Nephron progenitor cell (in vitro differentiated cells): ENCODE results near the gene NT5DC3.

ENCODE experiments used
- DNase-seq: peaks from one replicate; pipeline ENCODE4 v3.0.0; 2021
- H3K27ac Mint-ChIP-seq: 2 replicates; pipeline ENCODE4 v1.8.0; 2021; ENCODE audit warnings: mild to moderate bottlenecking, moderate library complexity, mixed read lengths
- H3K27me3 Mint-ChIP-seq: 2 replicates; pipeline ENCODE4 v1.8.0; 2021; ENCODE audit warnings: mild to moderate bottlenecking, low read depth, mixed read lengths; ENCODE audit not compliant: poor library complexity
- H3K36me3 Mint-ChIP-seq: 2 replicates; pipeline ENCODE4 v1.8.0; 2021; ENCODE audit warnings: low read depth, mixed read lengths
- H3K4me1 Mint-ChIP-seq: 2 replicates; pipeline ENCODE4 v1.8.0; 2021; ENCODE audit warnings: mixed read lengths
- H3K4me3 Mint-ChIP-seq: 2 replicates; pipeline ENCODE4 v1.8.0; 2021; ENCODE audit warnings: mild to moderate bottlenecking, moderate library complexity, mixed read lengths
- H3K9me3 Mint-ChIP-seq: 2 replicates; pipeline ENCODE4 v1.8.0; 2021; ENCODE audit warnings: mild to moderate bottlenecking, moderate library complexity, mixed read lengths
- CTCF ChIP-seq: fragments of 200-600 bp; sonication (generic); IDR thresholded peaks from 2 replicates; pipeline ENCODE4 v1.5.0; 2021; ENCODE audit warnings: antibody characterized with exemption

Gene NT5DC3

DNA sequence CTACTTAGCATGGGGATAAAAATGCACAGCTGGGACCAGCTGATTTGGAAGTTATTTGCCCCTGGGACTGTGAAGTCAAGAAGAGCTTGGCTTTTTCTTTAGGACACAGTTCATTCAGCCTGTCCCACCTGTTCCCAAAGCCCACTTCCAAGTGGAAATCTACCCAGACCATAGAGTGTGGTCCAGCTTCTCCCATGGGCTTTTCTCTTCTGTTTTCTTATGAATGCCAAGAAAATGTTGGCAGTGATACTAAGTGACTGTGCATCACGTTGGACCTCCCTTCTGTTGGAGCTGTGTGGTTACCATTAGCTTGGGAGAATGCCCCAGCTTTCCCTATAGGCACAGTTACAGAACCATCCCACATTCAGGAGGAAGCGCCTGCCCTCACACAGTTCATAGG, 89.4 kb downstream of the NT5DC3 start:
- no peaks in the 10 kb centered on the region for H3K36me3 Mint-ChIP-seq
- no peak overlapping the region for H3K27ac Mint-ChIP-seq
- TF ChIP-seq CTCF, result no peak
- no peak for DNase-seq
- no peaks in the 10 kb centered on the region for H3K9me3 Mint-ChIP-seq
- H3K4me1 Mint-ChIP-seq, result no peaks in the 10 kb centered on the region
- peaks cover 3% of the 10 kb centered on the region for H3K27me3 Mint-ChIP-seq
- no peak overlapping the region for H3K4me3 Mint-ChIP-seq

- no peaks in the 10 kb centered on the region for H3K9me3 Mint-ChIP-seq
- H3K4me3 Mint-ChIP-seq, result no peak overlapping the region
- no peak for DNase-seq
- peaks cover 3% of the 10 kb centered on the region for H3K27me3 Mint-ChIP-seq
- peaks cover 1% of the 10 kb centered on the region for H3K4me1 Mint-ChIP-seq
- H3K36me3 Mint-ChIP-seq, result no peaks in the 10 kb centered on the region
- no peak overlapping the region for H3K27ac Mint-ChIP-seq
- no peak for TF ChIP-seq CTCF
Observed at GRCh38 chr12:103751171-103751570, 89.9 kb downstream of the NT5DC3 start.

DNA sequence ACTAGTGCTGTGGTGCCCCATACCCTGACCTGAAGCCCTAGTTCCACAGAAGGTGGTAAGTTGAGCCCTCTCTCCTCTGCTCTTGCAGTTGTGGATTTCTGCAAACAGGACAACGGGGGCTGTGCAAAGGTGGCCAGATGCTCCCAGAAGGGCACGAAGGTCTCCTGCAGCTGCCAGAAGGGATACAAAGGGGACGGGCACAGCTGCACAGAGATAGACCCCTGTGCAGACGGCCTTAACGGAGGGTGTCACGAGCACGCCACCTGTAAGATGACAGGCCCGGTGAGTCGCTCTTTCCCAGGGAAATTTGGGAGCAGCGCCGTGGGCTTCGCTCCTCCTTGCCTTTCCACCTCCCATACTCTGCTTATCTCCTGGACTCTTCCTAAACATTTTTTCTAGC, 92.2 kb downstream of the NT5DC3 start:
- Mint-ChIP-seq H3K27ac (no peak overlapping the region), H3K36me3 (no peaks in the 10 kb centered on the region), H3K27me3 (peaks cover 3% of the 10 kb centered on the region), H3K4me1 (peaks cover 6% of the 10 kb centered on the region), H3K9me3 (no peaks in the 10 kb centered on the region), H3K4me3 (no peak overlapping the region)
- TF ChIP-seq CTCF, result no peak
- DNase-seq, result no peak

GRCh38 chr12:103748002-103748401, 93.0 kb downstream of the NT5DC3 start:
- no peak for TF ChIP-seq CTCF
- DNase-seq, result no peak
- Mint-ChIP-seq H3K36me3 (no peaks in the 10 kb centered on the region), H3K27ac (no peak overlapping the region), H3K27me3 (peaks cover 2% of the 10 kb centered on the region), H3K9me3 (no peaks in the 10 kb centered on the region), H3K4me1 (peaks cover 6% of the 10 kb centered on the region), H3K4me3 (no peak overlapping the region)

DNA sequence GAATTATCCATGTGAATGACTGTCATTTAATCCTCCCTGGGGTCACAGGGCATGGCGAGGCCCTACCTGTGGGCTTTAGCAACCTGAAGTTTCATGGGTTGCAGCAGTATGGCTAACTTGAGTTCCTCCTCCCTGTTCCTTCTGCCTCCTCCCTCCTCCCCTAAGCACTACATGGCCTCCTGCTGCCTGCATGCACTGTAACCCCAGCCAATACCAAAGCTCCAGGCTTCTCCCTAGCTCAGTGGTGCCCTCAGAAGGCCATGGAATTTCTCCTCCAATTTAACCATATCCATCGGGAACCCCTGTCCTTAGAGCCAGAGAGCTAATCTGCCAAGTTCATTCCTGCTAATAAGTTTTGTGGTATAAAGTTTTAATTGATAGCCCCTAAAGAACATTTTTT, 95.1 kb downstream of the NT5DC3 start:
- Mint-ChIP-seq H3K27me3 (no peaks in the 10 kb centered on the region), H3K4me3 (no peak overlapping the region), H3K36me3 (no peaks in the 10 kb centered on the region), H3K27ac (no peak overlapping the region), H3K9me3 (no peaks in the 10 kb centered on the region), H3K4me1 (peaks cover 6% of the 10 kb centered on the region)
- DNase-seq, result no peak
- no peak for TF ChIP-seq CTCF

DNA sequence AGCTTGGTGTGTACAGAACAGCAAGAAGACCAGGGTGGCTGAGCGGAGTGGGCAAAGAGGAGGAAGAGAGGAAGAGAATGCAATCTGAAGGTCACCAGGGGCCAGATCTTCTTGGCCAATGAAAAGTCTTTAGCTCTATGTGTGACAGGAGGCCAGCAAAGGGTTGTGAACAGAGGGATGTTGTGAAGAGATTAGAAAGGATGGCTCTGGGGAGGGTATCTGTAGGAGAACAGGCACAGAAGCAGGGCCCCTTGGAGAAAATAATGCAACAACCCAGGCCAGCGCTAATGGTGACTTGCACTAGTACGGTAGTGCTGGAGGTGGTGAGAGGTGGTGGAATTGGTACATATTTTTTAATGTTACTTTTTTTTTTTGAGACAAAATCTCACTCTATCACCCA, 97.2 kb downstream of the NT5DC3 start:
- Mint-ChIP-seq H3K27me3 (no peaks in the 10 kb centered on the region), H3K9me3 (no peaks in the 10 kb centered on the region), H3K4me1 (peaks cover 6% of the 10 kb centered on the region), H3K4me3 (no peak overlapping the region), H3K27ac (no peak overlapping the region), H3K36me3 (no peaks in the 10 kb centered on the region)
- TF ChIP-seq CTCF, result no peak
- no peak for DNase-seq
